HG03457 (cell line): ENCODE measurements around the gene IL17RC.
"Not testable (repeated sequence)": the region's sequence is repeated elsewhere in the genome, so short reads cannot be mapped to it uniquely, and the experiment has no call there.

ENCODE experiments used
- ATAC-seq: cut with Tn5 transposase; IDR thresholded peaks from one replicate; pipeline ENCODE4 v1.9.1; 2021; ENCODE audit warnings: moderate number of reproducible peaks; ENCODE audit not compliant: unreplicated experiment

Gene IL17RC

DNA sequence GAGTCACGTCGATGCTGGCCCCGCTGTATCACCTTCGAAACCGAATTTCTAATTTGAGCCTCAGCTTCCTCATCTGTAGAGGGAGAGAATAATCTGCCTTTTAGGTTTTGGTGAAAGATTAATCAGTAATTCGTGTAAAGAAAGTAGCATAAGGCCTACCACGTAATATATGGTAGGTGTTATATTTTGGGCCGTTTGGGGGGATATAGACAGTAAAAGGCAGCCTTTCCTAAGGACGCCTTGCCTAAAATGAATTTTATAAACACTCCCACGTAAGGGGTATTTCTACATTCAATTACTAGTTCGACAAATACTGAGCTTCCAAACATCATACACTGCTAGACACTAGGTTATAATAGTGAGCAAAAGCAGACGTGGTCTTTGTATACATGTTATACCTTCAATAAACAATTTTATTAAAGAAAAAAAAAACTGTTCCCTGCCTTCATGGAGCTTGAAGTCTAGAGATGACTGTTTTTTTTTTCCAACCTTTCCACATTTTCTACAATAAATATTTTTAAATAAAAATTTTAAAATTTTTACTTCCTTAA, 25.8 kb upstream of the IL17RC start:
- ATAC-seq = no peak

DNA sequence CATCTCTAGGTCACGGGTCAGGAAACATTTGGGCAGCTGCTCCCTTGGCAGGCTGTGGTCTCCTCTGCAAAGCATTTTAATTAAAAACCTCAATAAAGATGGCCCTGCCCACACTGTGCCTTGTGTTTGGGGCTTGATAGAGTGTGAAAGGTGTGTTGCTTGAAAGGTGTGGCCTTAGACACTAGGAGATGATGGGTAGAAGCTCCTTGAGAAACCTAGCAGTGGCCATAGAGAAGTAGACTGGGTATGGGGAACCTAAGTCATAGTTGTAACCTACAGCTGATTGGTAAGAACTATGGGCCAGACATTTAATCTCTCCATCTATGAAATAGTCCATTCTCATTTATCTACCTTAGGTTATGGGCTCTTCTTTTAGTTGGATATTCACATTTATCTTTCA, 23.2 kb upstream of the IL17RC start:
- ATAC-seq = no peak

DNA sequence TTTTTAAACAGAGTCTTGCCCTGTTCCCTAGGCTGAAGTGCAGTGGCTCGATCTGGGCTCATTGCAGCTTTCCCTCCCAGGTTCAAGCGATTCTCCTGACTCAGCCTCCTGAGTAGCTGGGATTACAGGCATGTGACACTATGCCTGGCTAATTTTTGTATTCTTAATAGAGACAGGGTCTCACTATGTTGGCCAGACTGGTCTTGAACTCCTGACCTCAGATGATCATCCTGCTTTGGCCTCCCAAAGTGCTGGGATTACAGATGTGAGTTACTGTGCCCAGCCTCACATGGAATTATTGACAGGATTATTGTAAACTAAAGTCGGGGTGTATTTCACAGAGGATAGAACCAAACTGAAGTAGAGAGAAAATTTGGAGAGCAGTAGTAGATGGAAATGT, 21.2 kb upstream of the IL17RC start:
- ATAC-seq = not testable (repeated sequence)

DNA sequence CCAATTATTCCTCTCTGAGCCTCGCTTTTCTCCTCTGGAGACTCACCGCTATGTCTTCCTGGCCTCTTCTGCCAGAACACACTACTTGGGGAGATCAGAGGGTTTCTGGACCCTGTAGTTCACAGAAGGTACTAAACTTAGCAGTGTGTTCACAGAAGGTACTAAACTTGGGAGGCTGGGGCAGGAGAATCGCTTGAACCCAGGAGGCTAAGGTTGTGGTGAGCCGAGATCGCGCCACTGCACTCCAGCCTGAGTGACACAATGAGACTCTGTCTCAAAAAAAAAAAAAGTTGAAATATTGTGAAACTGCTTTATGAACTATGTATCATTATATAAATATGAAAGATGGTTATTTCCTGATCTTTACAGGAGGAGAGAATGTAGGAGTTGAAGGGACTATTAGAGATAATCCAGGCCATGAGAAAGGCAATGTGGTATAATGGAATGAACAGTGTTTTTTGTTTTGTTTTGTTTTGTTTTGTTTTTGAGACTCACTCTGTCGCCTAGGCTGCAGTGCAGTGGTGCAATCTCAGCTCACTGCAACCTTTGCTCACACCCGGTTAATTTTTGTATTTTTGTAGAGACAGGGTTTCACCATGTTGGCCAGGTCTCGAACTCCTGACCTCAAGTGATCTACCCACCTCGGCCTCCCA, 20.0 kb upstream of the IL17RC start:
- not testable (repeated sequence) for ATAC-seq

DNA sequence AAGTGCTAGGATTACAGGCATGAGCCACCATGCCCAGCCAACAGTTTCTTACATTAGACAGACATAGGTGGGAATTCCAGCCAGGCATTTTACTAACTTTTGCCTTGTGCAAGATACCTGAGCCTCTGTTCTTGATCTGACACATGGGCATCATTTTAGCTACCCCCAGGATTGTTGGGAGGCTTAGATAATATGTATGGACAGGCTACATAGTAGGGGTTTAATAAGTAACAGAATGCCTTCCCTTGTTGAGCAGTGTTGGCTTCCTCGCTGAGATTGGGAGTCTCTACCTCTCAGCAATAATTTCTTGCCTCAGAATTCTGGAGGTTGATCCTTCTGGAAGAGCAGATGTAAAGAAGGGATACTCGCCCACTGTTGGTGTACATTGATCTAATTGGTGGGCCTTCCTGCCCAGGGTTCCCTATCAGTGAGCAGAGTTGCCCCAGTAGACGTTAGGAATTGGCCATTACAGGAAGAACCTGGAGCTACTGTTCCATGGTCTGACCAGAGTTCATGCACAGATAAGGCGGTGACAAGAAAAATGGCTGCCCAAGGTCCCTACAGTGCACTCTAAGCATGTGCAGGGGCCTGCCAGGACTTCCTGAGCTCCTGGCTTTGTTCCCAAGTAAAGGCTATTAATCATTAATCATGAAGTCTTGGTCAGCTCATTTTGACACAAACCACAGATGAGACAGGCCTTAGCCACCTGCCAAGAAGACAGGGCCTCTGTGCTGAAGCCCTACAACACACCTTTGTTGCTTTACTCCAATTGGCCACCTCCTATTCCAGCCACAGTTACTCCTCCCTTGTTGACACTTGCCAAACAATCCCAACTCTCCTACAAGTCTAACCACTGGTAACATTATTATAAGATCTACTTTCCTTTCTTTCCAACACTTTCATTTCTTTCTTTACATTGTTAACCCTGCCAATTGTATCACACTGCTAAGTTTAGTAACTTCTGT, 19.2 kb upstream of the IL17RC start:
- peak; percentile 59 for ATAC-seq

DNA sequence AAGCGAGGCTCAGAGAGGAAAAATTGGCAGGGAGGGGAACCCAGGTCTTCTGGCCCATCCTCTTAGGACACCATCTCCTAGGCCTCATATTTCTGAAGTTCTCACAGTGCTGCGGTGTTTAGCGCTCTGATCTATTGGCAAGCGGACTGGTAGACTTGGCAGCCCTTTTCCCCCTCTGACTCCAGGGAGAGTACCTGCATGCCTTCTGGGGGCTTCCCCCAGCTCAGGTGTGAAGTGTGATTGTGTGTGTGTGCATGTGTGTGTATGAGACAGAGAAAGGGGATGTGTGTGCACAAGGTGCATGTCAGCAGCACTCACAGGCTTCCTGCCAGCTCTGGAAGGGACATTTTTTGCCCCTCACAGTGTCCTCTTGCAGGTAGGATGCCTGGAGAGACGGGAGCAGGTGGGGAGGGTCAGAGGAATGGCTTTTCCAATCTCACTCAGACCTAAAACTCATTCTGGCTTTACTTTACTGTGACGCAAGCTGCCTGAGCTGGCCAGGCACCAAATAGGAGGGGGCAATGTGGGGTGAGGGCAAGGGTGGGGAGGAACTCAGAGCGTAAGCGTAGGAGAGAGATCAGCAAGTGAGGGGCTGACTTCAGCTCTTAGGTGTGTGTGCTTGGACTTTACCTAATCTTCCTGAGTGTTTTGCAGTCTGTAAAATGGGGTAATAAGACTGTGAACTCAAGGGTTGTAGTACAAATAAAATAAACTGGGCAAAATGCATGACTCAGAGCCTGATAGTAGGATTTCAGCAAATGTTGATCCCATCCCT, 18.2 kb upstream of the IL17RC start:
- ATAC-seq = no peak

DNA sequence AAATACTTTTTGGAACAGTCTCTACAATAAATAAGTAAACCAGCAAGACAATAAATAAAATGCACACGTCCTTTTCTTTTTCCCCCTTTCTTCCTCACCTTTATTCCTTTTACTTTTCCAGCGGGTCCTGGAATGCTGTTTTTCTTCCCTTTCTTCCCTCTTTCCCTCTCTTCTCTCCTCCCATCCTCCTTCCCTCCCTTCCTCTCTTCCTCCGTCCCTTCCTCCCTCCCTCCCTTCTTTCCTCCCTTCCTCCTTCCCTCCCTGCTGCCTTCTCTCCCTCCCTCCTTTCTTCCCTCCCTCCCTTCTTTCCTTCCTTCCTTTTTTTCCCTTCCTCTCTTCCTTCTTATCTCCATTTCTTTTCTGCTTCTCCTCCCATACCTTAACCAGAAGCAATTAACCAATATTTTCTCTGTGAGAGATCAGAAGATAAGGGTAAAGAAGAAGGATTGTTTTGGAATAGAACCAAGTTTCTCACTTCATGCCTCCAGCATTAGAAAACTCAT, 17.6 kb upstream of the IL17RC start:
- no peak for ATAC-seq

DNA sequence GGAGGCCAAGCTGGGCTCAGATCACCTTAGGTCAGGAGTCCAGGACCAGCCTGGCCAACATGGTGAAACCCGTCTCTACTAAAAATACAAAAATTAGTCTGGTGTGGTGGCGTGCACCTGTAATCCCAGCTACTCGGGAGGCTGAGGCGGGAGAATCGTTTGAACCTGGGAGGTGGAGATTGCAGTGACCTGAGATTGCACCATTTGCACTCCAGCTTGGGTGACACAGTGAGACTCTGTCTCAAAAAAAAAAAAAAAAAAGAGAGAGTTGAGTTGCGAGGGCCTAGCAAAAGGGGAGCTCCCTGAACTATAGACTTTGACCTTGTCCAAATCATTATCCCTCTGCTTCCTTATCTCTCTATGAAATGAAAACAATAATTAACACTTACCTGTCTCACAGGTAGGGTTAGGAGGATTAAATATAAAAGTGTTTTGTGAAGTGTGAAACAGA, 15.9 kb upstream of the IL17RC start:
- ATAC-seq = not testable (repeated sequence)

DNA sequence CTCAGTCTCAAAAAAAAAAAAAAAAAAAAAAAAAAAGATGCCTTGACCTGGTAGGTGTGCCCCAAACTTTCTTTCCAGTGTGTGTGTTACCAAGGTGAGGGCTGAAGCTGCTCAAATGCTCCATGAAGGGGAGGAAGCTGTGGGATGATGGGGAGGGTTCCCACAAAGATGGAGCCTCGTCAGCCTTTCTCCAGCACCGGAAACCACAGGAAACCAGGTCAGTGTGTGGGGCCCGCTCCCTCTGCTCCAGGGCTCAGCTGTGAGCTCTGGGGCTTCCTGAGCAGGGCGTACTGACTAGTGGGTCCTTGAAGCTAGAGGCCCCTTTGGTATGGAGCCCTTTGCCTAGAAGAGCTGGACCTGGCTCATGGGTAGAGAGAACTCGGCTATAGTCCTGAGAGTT, 14.9 kb upstream of the IL17RC start:
- no peak for ATAC-seq

DNA sequence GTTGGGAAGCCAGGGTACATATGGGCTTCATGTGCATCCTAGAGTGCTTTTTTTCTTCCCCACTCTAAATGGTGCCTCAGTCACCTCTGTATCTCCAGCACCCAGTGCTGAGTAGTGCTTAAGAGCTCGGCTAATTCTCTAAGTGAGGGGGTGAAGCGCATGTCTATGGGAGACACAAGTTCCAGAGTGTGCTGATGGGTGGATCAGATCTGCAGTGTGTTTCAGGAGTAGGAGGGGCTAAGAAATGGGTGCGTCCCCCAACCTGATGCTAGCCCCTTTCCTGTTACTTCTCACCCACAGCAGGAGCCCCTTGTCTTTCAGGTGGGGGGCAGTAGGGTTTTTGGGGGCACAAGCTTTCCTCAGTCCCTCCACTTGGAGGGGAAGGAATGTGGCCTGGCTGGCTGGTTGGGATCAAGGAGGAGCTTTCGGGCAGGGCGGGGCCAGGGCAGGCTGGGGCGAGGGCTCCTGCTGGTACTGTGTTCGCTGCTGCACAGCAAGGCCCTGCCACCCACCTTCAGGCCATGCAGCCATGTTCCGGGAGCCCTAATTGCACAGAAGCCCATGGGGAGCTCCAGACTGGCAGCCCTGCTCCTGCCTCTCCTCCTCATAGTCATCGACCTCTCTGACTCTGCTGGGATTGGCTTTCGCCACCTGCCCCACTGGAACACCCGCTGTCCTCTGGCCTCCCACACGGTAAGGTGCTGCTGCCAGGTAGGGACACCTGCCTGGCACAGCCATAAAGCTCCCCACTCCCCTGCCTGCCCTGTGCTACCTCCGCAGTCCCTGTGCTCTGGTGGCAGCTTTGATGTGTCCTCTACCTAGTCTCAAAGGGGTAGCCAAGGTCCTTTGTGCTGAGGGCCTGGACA, 14.3 kb upstream of the IL17RC start, which contains the start of gene IL17RE:
IL17RE (plus strand) TSS at position 477 of the 866 bp plus-strand sequence; CDS start at position 562, 85 bp downstream.
- ATAC-seq = no peak

DNA sequence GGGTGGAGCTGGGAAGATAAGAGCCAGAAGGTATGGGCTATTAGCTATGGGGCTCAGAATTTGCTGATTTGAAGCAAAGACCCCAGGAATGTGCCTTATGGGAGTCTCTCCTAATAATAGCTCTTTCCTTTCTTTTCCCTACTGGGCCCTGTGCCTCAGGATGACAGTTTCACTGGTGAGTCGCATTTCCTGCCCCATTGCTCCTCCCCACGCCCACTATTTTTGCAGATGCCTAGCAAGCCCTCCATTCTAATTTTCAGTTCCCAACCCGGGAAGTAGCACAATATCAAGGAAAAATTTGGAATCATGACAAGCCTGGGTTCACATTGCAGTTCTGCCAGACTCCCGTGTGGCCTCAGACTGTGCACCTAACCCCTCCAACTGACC, 13.7 kb upstream of the IL17RC start:
- ATAC-seq = no peak

DNA sequence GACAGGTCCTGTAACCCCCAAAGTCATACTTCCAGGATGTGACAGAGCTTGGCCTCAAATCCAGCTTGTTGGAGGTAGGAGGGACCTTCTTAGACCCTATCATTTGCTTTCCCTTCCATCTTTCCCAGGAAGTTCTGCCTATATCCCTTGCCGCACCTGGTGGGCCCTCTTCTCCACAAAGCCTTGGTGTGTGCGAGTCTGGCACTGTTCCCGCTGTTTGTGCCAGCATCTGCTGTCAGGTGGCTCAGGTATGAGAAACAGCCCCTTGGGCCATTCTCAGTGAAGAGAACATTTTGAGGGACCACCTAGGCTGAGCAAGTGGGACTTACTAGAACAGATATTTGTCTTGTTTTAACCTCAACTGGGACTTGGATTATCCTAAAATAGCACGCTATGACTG, 13.0 kb upstream of the IL17RC start:
- ATAC-seq = no peak

DNA sequence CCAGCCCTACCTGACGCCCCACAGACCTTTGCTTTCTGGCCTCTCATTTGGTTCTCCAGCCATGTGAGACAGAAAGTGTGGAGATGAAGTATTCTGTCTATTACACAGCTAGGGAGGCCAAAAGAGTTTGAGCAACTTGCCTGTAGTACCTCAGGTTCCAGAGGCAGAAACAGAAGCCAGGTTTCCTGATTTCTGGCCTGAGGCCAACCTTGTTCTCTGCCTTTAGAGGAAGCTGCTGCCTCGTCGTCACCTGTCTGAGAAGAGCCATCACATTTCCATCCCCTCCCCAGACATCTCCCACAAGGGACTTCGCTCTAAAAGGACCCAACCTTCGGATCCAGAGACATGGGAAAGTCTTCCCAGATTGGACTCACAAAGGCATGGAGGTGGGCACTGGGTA, 10.4 kb upstream of the IL17RC start:
- ATAC-seq = no peak

DNA sequence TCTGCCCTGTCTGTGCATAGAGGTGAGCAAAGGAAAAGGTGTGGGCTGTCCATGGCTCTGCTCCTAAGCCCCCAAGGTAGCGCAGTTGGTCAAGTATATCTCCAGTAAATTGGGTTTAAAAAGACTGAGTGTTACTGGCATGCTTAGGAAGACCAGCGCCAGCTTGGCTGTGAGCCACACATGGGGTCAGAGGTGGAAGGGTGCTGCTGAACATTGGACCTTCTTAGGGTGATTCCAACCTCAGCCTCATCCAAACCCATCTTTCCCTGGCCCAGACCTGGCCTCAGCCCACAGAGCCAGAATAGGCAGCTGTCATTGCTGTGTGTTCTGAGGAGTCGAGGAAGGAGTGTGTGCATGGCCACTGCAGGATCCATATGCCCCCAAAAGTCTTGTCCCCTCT, 8.6 kb upstream of the IL17RC start:
- ATAC-seq = no peak

DNA sequence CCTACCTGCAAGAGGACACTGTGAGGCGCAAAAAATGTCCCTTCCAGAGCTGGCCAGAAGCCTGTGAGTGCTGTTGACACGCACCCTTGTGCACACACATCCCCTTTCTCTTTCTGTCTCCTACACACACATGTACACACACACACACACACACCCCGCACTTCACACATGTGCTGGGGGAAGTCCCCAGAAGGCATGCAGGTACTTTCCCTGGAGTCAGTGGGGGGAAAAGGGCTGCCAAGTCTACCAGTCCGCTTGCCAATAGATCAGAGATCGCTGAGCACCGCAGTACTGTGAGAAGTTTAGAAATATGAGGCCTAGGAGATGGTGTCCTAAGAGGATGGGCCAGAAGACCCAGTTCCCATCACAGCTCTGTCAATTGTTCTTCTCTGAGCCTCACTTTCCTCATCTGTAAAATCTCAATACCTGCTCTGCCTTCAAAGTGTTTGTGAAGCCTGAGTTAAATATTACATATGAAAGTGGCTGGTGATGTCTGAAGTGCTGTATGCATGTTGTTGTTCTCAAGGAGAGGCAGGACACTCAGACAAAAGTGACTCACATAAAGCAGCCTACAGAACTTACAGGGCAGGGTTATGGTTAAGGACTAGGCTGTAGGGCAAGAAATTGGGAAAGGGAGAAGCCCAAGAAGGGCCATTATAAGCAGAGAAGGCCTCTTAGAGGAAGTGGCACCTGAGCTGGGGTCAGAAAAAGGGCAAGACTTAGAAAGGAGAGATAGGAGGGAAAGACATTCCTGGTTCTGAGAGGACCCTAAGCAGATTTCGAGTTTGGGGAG, 7.5 kb upstream of the IL17RC start:
- ATAC-seq = no peak

DNA sequence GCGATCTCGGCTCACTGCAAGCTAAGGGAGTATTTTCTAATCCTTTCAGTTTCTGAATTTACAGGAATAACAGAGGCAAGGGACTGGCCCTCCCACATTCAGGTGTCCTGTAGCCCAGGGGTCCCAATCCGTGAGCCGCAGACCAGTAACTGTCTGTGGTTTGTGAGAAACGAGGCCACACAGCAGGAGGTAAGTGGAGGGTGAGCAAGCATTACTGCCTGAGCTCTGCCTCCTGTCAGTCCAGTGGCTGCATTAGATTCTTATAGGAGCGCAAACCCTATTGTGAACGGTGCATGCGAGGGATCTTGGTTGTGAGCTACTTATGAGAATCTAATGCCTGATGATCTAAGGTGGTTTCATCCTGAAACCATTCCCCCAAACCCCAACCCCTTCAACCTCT, 5.0 kb upstream of the IL17RC start:
- no peak for ATAC-seq

DNA sequence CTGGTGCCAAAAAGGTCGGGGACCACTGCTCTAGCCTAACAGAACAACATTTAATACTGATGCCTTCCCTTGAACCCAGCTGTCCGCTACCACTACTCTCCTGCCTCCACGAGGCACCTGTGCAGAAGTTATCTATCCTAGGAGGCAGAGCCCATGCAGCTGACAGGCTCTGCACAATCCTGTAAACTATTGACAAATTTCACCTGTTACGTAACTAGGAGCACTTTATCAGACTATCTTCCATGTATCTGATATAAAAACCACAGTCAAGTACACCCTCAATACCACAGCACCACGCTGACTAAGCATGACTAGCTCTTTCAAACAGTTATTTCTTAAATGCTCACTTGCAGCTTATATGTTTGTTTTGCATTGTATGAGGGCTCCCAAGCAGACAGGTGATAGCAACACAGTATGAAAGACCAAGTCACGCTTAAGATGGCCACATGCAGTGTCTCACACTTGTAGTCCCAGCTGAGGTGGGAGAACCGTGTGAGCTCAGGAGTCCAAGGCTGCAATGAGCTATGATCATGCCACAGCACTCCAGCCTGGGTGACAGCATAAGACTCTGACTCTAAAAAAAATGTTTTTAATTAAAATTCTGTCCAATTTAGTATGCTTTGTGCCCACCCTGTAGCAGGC, 4.5 kb upstream of the IL17RC start:
- ATAC-seq = no peak

DNA sequence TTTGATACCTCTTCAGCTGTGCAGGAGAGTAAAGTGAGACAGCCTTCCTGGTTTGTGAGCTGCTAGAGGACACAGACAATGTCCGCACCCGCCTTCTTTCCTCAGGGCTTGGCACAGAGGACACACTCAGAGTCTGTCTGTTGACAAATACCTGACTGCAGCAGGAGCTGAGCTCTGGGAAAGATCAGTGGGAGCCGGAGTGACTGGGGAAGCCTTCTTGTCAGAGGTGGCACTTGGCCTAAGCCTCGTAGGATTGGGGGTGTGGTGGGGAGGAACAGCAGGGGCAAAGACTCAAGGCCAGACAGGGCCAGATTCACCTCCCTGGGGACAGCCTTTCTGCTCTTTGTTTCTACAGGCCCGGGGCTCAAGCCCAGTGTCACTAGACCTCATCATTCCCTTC, 3.3 kb upstream of the IL17RC start:
- ATAC-seq = no peak

DNA sequence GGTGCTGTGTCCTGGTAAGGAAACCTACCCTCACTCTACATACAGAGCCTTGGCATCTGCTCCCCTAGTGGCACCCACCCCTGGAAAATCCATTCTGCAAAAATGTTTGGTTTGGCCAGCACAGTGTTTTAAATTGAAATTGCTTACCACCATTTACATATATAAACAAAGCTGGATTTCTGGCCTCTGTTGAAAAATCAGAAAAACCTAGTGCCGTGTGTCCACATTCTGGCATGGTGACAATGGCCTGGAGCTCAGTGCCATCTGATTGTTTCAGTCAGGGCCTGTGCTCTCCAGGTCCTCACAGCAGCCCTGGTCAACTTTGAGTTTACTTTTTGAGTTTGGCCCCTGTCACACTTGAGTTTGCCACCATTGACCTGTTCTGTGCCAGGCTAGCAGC, 2.9 kb upstream of the IL17RC start:
- no peak for ATAC-seq
